Panc1 (cell line): ENCODE data around the gene OPA1.

Experiments used
- CTCF ChIP-seq: fragments of 450-650 bp; IDR thresholded peaks from 2 replicates; pipeline ENCODE4 v1.5.1; 2017; ENCODE audit warnings: mild to moderate bottlenecking
- POLR2AphosphoS5 ChIP-seq: IDR thresholded peaks from 2 replicates; pipeline ENCODE4 v1.6.1; 2012; ENCODE audit warnings: mild to moderate bottlenecking, low read depth, low read length, moderate library complexity
- SIN3A ChIP-seq: IDR thresholded peaks from 2 replicates; pipeline ENCODE4 v1.6.1; 2012; ENCODE audit warnings: low read depth, mild to moderate bottlenecking, low read length, moderate library complexity, borderline replicate concordance; ENCODE audit not compliant: insufficient read depth

GRCh38 chr3:193732391-193732790 is 139.4 kb downstream of the OPA1 start:
- TF ChIP-seq CTCF (no peak), SIN3A (no peak), POLR2AphosphoS5 (no peak)
